ENCODE measurements around the gene COL5A1.

The COL5A1 gene

DNA sequence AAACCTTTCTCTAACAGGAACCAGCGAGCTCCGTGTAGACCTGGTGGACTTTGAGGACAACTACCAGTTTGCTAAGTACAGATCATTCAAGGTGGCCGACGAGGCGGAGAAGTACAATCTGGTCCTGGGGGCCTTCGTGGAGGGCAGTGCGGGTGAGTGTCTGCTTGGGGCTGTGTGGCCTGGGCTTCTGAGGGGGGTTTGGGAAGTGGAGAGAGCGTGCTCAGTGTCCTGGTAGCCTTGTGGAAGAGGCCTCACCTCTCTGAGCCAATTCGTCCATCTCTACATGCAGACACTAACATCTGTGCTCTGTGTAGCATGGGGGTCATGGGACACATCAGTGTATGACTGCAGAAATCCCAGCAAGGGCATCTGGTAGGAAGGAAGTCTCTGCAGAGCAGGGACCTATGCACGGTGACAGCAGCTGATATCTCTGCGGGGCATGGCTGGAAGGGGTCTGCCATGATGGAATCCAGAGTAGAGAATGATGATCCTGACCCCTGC, 244.9 kb downstream of the COL5A1 start:
- DNase-seq: no peak

DNA sequence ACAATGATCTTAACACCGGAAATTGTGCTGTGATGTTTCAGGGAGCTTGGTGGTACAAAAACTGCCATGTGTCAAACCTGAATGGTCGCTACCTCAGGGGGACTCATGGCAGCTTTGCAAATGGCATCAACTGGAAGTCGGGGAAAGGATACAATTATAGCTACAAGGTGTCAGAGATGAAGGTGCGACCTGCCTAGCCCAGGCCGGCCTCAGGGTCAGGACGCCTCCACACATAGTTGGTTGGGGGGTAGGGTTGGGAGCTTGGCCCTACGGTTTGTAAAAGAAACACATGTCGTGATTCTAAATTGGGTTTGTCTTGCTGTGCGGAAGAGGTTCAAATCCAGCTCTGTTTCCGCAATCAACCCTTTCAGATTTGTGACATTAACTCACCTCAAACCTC, 245.6 kb downstream of the COL5A1 start:
- DNase-seq: no peak

DNA sequence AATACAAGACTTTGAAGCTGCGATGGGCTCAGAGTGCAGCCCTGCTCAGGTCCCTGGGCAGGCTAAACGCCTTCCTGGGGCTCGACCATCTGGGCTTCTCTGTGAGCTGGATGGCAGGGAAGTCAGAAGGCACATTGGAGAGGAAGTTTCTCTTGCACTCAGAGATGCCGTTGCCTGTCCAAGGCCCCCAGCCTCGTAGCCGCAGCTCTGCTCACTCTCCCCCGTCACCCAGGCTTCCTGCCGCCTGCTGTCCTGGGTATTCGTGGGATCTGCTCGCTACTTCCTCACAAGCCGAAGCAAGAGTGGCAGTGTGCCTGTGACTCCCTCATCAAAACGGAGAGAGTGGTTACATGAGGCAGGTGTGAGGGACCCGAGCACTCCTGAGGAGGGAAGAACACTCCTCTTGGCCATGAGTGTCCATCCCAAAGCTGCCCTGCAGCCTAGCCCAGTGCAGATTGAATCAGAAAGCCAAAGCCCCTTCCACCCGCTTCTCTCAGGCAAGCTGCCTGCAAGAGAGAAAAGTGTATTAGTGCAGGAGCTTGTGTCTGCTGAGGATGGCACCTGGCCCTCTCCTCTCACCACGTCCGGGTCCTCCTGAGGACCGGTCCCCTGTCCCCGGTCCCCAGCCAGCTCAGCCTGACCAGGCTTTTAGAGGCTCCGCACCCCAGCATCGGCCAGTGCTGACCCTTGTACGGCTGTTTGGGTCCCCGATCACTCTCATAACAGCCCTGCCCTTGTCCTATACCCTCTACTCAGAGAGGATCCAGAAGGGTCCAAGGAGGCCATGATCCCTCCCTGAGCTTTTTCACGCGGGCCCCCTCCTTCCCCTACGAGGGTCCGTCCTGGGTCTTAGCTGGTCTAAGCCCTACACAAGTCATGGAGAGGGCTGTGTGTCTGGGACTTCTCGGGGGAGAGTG, 246.3 kb downstream of the COL5A1 start:
- no peak for DNase-seq

- no peak for DNase-seq
Observed at GRCh38 chr9:134888603-134889190, 247.1 kb downstream of the COL5A1 start.

- no peak for DNase-seq
Observed at GRCh38 chr9:134889386-134890154, 248.0 kb downstream of the COL5A1 start.

GRCh38 chr9:134890155-134890495, 248.5 kb downstream of the COL5A1 start:
- DNase-seq: no peak

- no peak for DNase-seq
Observed at GRCh38 chr9:134891053-134891452, 249.4 kb downstream of the COL5A1 start.

DNA sequence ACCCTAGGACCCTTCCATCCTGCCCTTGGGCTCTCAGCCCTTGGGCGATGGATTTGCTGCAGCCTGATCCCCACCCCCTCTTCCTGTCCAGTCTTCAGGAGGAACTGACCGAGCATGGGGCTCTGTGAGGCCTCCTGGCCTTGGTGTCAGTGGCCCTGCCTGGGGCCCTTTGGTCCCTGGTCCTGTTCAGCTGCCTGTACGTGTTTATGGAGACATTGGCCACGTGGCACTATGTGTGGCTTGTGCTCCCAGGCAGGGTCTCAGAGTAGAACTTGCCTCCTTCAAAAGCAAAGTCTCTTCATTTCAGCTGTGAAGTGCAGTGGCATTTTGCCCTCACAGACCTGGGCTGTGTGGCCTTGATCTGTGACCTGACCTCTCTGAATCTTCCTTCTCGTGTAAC, 250.1 kb downstream of the COL5A1 start:
- DNase-seq: no peak

GRCh38 chr9:134892221-134892620, 250.6 kb downstream of the COL5A1 start:
- DNase-seq: no peak

DNA sequence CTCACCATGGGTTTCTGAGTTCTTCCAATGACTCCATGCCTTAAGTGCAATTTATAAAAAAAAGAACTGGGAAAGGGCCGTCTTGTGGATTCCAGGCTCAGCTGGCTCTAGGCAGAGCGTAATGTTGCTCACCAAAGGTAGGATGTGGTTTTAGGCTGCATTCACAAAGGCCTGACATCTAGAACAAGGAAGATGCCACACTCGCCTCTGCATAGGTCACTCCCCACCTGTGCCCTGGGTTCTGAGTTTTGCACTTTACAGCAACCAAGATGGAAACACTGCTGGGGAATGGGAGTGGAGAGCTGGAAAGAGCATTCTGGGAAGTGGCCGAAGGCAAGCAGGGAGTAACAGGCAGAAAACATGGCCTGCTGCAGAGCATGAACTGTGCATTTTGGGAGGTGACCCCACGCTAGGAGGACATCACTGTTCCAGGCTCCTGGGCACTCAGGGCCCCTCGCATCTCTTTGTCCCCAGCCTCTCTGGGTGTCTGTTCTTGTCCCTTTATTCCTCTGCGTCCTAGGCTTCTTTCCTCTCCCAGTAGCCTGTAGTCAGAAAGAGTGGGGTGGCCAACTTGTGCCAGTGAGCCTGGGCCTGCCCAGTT, 251.3 kb downstream of the COL5A1 start:
- no peak for DNase-seq

All from activated CD4-positive, CD25-positive, alpha-beta regulatory T cell (primary cell).